SU-DHL-6 (cell line): ENCODE measurements around the gene MUC15.

Experiments used
- H2AFZ ChIP-seq: fragments of 200-600 bp; sonication (generic); 2 replicates; pipeline ENCODE4 v1.6.1; 2014; ENCODE audit warnings: low read depth, mild to moderate bottlenecking, moderate library complexity, mixed read lengths, antibody characterized with exemption, low read length; ENCODE audit not compliant: severe bottlenecking
- H3F3A ChIP-seq: fragments of 200-600 bp; shearing (Covaris generic); 2 replicates; pipeline ENCODE4 v1.6.0; 2016; ENCODE audit warnings: antibody characterized with exemption, mild to moderate bottlenecking; ENCODE audit not compliant: insufficient read depth
- H3K27ac ChIP-seq: fragments of 200-600 bp; sonication (generic); 2 replicates; pipeline ENCODE4 v1.5.1; 2016; ENCODE audit warnings: low read depth, mild to moderate bottlenecking, low read length, moderate library complexity, mixed read lengths
- H3K27me3 ChIP-seq: fragments of 200-600 bp; sonication (generic), shearing (Covaris generic); 2 replicates; pipeline ENCODE4 v1.6.0; 2014; ENCODE audit warnings: mild to moderate bottlenecking, low read length
- H3K36me3 ChIP-seq: fragments of 200-600 bp; sonication (generic); 2 replicates; pipeline ENCODE4 v1.6.1; 2014; ENCODE audit warnings: mild to moderate bottlenecking, low read length, mixed read lengths
- H3K4me2 ChIP-seq: fragments of 300-600, 200-600 bp; shearing (Covaris generic), sonication (generic); 2 replicates; pipeline ENCODE4 v1.6.0; 2014; ENCODE audit warnings: low read length, low read depth, mild to moderate bottlenecking; ENCODE audit not compliant: poor library complexity, severe bottlenecking
- H3K4me3 ChIP-seq: fragments of 200-600 bp; sonication (generic); 2 replicates; pipeline ENCODE4 v1.5.1; 2014; ENCODE audit warnings: antibody characterized with exemption, low read length, mild to moderate bottlenecking, mixed read lengths; ENCODE audit not compliant: insufficient read depth, poor library complexity, severe bottlenecking
- H3K79me2 ChIP-seq: fragments of 200-600 bp; sonication (generic); 2 replicates; pipeline ENCODE4 v1.6.1; 2014; ENCODE audit warnings: mild to moderate bottlenecking, low read length, moderate library complexity; ENCODE audit not compliant: insufficient read depth
- H3K9ac ChIP-seq: fragments of 200-600 bp; sonication (generic); 2 replicates; pipeline ENCODE4 v1.7.0; 2014; ENCODE audit warnings: mild to moderate bottlenecking, low read length
- H3K9me2 ChIP-seq: fragments of 200-600 bp; sonication (generic); replicated peaks from 2 replicates; pipeline ENCODE4 v1.6.1; 2014; ENCODE audit warnings: low read length; ENCODE audit not compliant: insufficient read depth
- H3K9me3 ChIP-seq: fragments of 200-600 bp; sonication (generic); 2 replicates; pipeline ENCODE4 v1.6.1; 2014; ENCODE audit warnings: low read length, mixed read lengths; ENCODE audit not compliant: insufficient read depth
- H4K20me1 ChIP-seq: fragments of 200-600 bp; sonication (generic); 2 replicates; pipeline ENCODE4 v1.6.1; 2014; ENCODE audit warnings: low read depth, mild to moderate bottlenecking, antibody characterized with exemption, low read length, moderate library complexity, mixed read lengths
- CTCF ChIP-seq: fragments of 200-600 bp; sonication (generic); IDR thresholded peaks from one replicate; pipeline ENCODE4 v1.5.1; 2017; ENCODE audit warnings: antibody characterized with exemption, mild to moderate bottlenecking, low read length, moderate library complexity; ENCODE audit not compliant: insufficient read depth, poor library complexity, severe bottlenecking
- EZH2phosphoT487 ChIP-seq: fragments of 200-600 bp; sonication (generic), shearing (Covaris generic); conservative IDR thresholded peaks from 2 replicates; pipeline ENCODE4 v1.6.1; 2018; ENCODE audit warnings: mild to moderate bottlenecking, antibody characterized with exemption, low read length, moderate library complexity, mixed read lengths

Gene MUC15

GRCh38 chr11:26579683-26580082 lies 7.6 kb upstream of the MUC15 start:
- TF ChIP-seq CTCF (no peak), EZH2phosphoT487 (no peak)
- Histone ChIP-seq H2AFZ (no peak overlapping the region), H3K4me2 (no peak overlapping the region), H3F3A (no peaks in the 10 kb centered on the region), H3K4me3 (no peak overlapping the region), H3K79me2 (no peaks in the 10 kb centered on the region), H3K36me3 (no peaks in the 10 kb centered on the region), H3K27ac (no peak overlapping the region), H3K9me2 (no peaks in the 10 kb centered on the region), H3K9me3 (no peaks in the 10 kb centered on the region), H3K9ac (no peak overlapping the region), H3K27me3 (no peaks in the 10 kb centered on the region), H4K20me1 (no peaks in the 10 kb centered on the region)

- Histone ChIP-seq H3K36me3 (no peaks in the 10 kb centered on the region), H3K9me3 (no peaks in the 10 kb centered on the region), H3F3A (no peaks in the 10 kb centered on the region), H3K27ac (no peak overlapping the region), H3K4me2 (no peak overlapping the region), H4K20me1 (no peaks in the 10 kb centered on the region), H3K9me2 (no peaks in the 10 kb centered on the region), H3K79me2 (no peaks in the 10 kb centered on the region), H2AFZ (no peak overlapping the region), H3K4me3 (no peak overlapping the region), H3K27me3 (no peaks in the 10 kb centered on the region), H3K9ac (no peak overlapping the region)
- TF ChIP-seq CTCF: no peak
- no peak for TF ChIP-seq EZH2phosphoT487
These were observed 7.1 kb upstream of the MUC15 start for GRCh38 chr11:26578998-26579661.

GRCh38 chr11:26575946-26576345 lies 3.9 kb upstream of the MUC15 start:
- H3K9me2 ChIP-seq: no peaks in the 10 kb centered on the region
- H3K4me3 ChIP-seq: no peak overlapping the region
- H3K79me2 ChIP-seq: no peaks in the 10 kb centered on the region
- no peak overlapping the region for H3K4me2 ChIP-seq
- no peak overlapping the region for H2AFZ ChIP-seq
- no peaks in the 10 kb centered on the region for H3K9me3 ChIP-seq
- H3F3A ChIP-seq: no peaks in the 10 kb centered on the region
- no peaks in the 10 kb centered on the region for H3K27me3 ChIP-seq
- no peaks in the 10 kb centered on the region for H3K36me3 ChIP-seq
- H3K27ac ChIP-seq: no peak overlapping the region
- H3K9ac ChIP-seq: no peak overlapping the region
- no peaks in the 10 kb centered on the region for H4K20me1 ChIP-seq
- TF ChIP-seq CTCF (no peak), EZH2phosphoT487 (no peak)
